NCI-H524 treated with DMSO at 0.1 percent for 48 hours (cell line): ENCODE results near the gene FEM1B.

Experiments
- DNase-seq: peaks from one replicate; lab custom pipeline; 2025; lab: John Stamatoyannopoulos, UW

Gene FEM1B

GRCh38 chr15:68285259-68285980, 7.9 kb downstream of the FEM1B start:
- DNase-seq = no peak

- no peak for DNase-seq
These were observed 8.7 kb downstream of the FEM1B start for GRCh38 chr15:68286256-68286655.

- no peak for DNase-seq
These were observed 11.5 kb downstream of the FEM1B start for GRCh38 chr15:68289057-68289456.

GRCh38 chr15:68289621-68290352, 12.2 kb downstream of the FEM1B start:
- no peak for DNase-seq

GRCh38 chr15:68290715-68291114, 13.2 kb downstream of the FEM1B start:
- DNase-seq = no peak

- no peak for DNase-seq
These were observed 14.7 kb downstream of the FEM1B start for GRCh38 chr15:68292157-68292781.

GRCh38 chr15:68292967-68293366, 15.4 kb downstream of the FEM1B start:
- DNase-seq = no peak

- no peak for DNase-seq
These were observed 17.7 kb downstream of the FEM1B start for GRCh38 chr15:68295014-68295805.

GRCh38 chr15:68298336-68298735, 20.8 kb downstream of the FEM1B start:
- DNase-seq = no peak

- DNase-seq = no peak
These were observed 21.4 kb downstream of the FEM1B start for GRCh38 chr15:68298882-68299381.

GRCh38 chr15:68299436-68299835, 21.9 kb downstream of the FEM1B start:
- DNase-seq = no peak

- no peak for DNase-seq
These were observed 22.8 kb downstream of the FEM1B start for GRCh38 chr15:68300115-68300940.

GRCh38 chr15:68301301-68301700, 23.8 kb downstream of the FEM1B start:
- DNase-seq = no peak

- DNase-seq = no peak
These were observed 25.2 kb downstream of the FEM1B start for GRCh38 chr15:68302729-68303128.

- DNase-seq = no peak
These were observed 25.6 kb downstream of the FEM1B start for GRCh38 chr15:68303134-68303533.

GRCh38 chr15:68303560-68304436, 26.3 kb downstream of the FEM1B start:
- DNase-seq = no peak

GRCh38 chr15:68304589-68305337, 27.2 kb downstream of the FEM1B start:
- no peak for DNase-seq

- no peak for DNase-seq
These were observed 27.9 kb downstream of the FEM1B start for GRCh38 chr15:68305420-68305871.
